HG03432 (cell line): ENCODE measurements around the gene PTPRM.
"Not testable (repeated sequence)": the region's sequence is repeated elsewhere in the genome, so short reads cannot be mapped to it uniquely, and the experiment has no call there.

Source experiments
- ATAC-seq: cut with Tn5 transposase; IDR thresholded peaks from one replicate; pipeline ENCODE4 v1.9.1; 2021; ENCODE audit warnings: mild to moderate bottlenecking, moderate library complexity; ENCODE audit not compliant: unreplicated experiment

Gene PTPRM

DNA sequence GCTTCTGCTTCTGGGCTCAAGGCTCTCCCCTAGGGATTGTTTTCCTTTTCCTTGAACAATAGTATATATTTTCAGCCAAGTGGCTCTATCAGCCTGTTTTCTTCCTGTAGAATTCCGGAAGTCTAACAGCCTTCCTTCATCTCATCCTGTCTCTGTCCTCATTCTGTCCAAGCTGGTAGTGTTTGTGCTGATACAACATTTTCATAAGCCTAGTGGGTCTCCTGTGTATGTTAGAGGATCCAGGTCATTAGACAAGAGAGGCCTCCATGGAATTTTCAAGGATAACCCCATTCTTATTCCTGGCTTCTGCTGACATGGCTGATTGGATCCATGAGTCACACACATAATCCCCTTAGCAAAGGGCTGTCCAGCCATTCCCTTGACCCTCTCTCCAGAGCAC is 467.6 kb downstream of the PTPRM start:
- no peak for ATAC-seq

GRCh38 chr18:8036551-8036950 is 469.4 kb downstream of the PTPRM start:
- ATAC-seq: no peak

- ATAC-seq: no peak
Observed at GRCh38 chr18:8037296-8037695, 470.2 kb downstream of the PTPRM start.

DNA sequence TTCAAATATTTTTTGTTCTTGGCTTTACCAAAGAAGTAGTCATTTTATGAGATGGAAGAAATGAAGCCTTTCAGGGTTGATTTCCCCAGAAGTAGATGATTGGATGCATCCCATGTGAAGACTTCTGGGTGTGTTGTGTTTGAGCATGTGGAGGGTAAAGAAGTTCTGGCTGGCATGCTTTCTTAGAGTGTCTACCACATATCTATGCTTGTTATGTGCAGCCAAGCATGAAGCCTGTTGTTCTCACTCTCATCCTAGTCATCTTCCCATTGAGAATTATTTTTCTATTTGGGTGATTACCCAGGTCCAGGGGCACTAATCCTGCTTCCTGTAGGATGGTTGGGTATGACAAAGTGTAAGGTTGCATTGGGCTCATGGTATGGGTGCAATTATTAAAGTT is 472.9 kb downstream of the PTPRM start:
- ATAC-seq: no peak

DNA sequence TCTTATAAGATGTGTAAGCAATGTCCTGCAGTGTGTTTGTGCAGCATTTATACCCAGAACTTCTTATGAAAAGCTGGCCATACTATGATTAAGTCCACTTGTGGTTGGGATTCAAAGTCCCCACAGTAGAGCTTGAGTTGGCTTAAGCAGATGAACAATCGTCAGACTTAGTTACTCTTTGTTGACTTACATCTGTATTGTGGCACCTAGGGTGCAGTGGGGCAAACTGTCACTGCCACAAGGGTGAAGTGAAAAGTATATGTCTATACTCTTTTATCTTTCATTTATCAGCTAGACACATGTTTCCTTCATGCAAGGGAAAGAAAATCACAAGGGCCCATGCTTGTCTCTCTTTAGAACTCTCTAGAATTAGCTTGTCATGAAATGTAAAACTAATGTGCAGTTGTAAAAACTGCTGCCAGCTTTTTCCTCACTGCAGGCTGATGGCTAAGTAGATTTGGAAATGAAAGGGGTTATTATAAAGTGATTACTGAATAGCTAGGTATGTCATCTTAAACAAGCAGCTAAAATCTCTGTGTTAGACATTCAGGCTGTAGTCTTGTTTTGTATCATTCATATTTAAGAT is 474.5 kb downstream of the PTPRM start:
- no peak for ATAC-seq

DNA sequence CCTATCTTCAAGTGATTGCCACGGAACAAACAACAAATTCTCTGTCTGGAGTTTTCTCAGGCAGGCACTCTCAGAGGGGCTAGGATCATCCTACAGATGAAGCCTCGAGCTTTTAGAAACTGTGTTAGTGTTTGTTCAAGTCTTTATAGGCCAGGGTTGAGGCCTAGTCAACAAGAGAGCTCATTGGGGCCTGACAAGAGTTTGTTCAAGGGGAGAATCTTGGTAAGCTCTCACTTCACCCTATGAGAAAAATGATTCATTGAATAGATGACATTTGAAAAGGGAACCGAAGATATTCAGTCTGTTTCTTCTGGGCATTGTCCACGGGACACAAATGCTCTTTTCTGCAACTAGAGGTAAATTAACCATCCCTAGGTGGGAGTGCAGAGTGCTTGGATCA is 476.9 kb downstream of the PTPRM start:
- ATAC-seq: no peak

DNA sequence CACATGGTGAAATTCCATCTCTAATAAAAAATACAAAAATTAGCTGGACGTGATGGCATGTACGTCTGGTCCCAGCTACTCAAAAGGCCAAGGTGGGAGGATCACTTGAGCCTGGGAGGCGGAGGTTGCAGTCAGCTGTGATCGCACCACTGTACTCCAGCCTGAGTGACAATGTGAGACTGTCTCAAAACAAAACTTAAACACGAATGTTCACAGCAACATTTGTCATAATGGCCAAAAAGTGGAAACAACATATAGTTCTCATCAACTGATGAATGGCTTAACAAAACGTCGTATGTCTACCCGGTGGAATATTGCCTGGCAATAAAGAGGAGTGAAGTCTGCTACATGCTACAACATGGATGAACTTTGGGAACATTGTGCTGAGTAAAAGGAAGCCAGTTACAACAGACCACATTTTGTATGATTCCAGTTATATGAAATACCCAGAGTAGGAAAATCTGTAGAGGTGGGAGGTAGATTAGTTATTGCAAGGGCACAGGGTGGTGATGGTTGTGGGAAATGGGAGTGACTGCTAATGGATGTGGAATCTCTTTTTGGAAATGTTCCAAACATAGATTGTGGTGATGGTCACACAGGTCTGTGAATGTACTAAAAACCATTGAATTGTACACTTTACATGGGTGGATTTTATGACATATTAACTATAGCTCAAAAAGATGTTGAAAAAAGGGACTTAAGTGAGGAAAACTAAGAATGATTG is 478.2 kb downstream of the PTPRM start:
- no peak for ATAC-seq

DNA sequence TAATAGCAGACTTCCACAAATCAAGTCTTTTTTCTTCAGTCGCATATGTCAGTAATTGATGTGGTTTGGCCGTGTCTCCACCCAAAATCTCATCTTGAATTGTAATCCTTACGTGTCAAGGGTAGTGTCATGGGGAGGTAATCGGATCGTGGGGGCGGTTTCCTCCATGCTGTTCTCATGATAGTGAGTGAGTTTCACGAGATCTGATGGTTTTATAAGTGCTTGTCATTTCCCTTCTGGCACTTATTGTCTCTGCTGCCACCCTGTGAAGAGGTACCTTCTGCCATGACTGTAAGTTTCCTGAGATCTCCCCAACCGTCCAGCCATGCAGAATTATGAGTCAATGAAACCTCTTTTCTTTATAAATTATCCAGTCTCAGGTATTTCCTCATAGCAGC is 478.8 kb downstream of the PTPRM start:
- no peak for ATAC-seq

DNA sequence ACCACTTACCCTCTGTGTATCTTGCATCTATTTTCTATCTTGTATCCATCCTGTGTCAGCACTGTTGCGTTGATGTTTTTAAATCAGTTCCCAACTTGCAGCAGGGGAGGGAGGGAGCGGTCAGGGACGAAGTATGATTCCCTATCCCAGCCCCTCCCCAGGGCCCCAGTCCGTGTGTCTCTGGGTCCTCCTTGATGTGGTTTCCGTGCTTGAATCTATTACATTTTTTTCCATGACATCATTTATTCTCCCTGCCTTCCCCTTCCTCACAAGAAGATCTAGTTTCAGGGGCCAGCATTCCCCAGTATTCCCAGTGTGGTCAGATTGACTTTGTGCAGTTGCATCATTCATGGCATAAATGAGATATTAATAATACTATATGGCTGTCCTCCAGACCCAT is 479.3 kb downstream of the PTPRM start:
- no peak for ATAC-seq

- ATAC-seq: no peak
Observed at GRCh38 chr18:8049147-8049546, 482.0 kb downstream of the PTPRM start.

GRCh38 chr18:8050616-8051329 is 483.7 kb downstream of the PTPRM start:
- no peak for ATAC-seq

DNA sequence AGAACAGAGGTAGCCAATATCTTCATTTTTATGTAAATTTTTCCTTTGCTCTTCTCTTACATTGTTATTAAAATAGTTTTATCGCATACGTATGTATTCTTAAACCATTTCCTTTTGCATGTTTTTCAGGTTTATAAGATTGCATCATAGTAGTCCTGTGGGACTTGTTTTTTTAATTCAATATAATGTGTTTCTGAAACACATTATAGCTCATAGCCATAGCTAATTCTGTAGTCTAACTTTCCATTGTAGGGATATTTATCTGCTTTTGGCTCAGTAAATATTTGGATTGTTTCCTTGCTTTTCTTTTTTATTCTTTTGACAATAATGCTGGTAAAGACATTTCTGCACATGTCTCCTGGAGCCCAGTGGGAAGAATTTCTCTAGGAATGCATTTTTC is 484.3 kb downstream of the PTPRM start:
- ATAC-seq: no peak

- ATAC-seq: no peak
Observed at GRCh38 chr18:8052237-8052701, 485.2 kb downstream of the PTPRM start.

DNA sequence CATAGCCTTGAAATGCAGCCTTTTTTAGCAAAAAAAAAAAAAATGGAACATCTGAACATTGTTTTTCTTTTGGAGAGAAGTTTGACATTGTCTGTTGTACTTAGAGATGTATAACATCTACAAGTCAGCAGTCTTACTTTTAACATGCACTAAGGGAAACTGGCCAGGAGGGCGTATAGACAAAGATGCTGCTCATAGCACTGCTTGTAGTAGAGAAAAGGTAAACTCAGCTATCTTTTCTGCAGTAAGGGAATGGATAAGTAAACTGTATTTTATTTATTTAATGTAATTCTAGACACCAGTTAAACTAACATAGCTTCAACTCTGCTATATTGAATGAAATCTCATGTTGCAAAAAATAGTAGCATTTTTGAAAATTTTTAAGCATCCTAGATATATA is 489.6 kb downstream of the PTPRM start:
- ATAC-seq: no peak

DNA sequence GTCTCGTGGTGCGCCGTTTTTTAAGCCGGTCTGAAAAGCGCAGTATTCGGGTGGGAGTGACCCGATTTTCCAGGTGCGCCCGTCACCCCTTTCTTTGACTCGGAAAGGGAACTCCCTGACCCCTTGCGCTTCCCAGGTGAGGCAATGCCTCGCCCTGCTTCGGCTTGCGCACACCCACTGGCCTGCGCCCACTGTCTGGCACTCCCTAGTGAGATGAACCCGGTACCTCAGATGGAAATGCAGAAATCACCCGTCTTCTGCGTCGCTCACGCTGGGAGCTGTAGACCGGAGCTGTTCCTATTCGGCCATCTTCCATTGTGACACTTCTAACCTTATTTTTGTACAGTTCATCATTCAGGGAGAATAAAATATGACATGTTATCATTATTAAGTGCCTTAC is 496.0 kb downstream of the PTPRM start:
- not testable (repeated sequence) for ATAC-seq

- ATAC-seq: no peak
Observed at GRCh38 chr18:8063733-8064132, 496.6 kb downstream of the PTPRM start.

GRCh38 chr18:8065284-8065683 is 498.2 kb downstream of the PTPRM start:
- no peak for ATAC-seq

DNA sequence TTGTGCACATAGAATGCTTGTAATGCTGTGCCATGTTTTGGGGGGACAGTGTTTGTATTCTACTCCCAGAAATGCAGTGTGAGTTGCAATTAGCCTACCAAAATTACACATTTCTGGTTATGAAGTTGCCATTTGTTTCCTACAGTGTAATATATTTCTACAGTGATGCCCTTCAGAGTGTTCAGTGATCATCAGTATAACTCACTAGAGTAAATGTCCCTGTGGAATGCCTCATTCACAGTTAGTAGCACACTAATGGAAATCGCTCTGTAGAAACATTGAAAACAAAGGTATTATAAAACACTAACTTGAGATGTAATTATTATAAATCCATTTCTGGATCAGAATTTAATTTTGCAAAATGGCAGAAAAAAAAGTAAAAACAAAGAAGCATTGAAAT is 498.7 kb downstream of the PTPRM start:
- no peak for ATAC-seq

GRCh38 chr18:8069708-8070107 is 502.6 kb downstream of the PTPRM start:
- ATAC-seq: no peak

DNA sequence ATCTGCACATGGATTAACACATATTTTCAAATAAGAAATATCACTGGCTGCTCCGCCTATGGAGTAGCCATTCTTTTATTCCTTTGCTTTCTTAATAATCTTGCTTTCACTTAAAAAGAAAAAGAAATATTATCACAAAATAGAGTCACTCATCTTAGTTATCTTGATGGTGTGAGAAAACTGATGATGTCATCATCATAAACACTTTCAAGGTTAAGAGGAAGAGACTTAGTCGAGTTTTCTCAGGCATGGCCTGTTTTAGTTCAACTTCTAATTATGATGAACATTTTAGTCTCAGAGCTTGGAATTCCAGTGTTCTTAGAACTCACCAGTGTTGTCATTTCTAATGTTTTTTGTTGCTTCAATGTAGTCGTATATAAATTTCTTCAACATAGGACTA is 506.1 kb downstream of the PTPRM start:
- no peak for ATAC-seq

GRCh38 chr18:8080092-8080491 is 513.0 kb downstream of the PTPRM start:
- no peak for ATAC-seq

GRCh38 chr18:8081267-8081666 is 514.2 kb downstream of the PTPRM start:
- ATAC-seq: no peak
